Thyroid gland (tissue), 4 donors: ENCODE results near the gene RPL29.

Experiments
- POLR2A ChIP-seq, 2 donors: fragments of 450-650 bp; IDR thresholded peaks; one replicate each; pipeline ENCODE4 v1.6.1; 2017; ENCODE audit warnings: antibody characterized with exemption in 2 of 2, mild to moderate bottlenecking in 2 of 2, moderate library complexity in 1 of 2
- TF ChIP-seq, protein P1 (sequence below), 6 experiments: fragments of 200-600 bp in 3 of 6; fragments of 450-650 bp in 3 of 6; sonication (generic) in 3 of 6; IDR thresholded peaks; one replicate each; pipeline ENCODE4 v1.5.1; 2016 to 2019; ENCODE audit warnings: antibody characterized with exemption in 6 of 6, mild to moderate bottlenecking in 2 of 6, inconsistent platforms in 1 of 6, moderate library complexity in 1 of 6

DNA sequence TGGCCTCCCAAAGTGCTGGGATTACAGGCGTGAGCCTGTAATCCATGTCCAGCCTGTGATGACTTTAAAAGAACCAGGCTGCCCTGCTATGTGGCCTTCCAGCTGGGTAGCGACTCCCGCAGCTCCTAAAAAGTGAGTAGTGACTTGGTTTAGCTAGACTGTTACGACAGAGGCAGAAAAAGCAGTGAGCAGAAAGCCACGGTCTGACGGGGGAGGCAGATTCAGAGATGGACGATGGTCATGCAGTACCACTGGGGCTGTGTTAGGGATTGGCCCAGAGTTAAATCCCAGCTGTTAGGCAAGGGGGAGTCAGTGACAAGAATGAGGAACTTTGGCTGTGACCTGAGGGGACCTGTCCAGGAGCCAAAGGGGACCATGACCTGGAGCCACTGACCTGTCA lies 3.1 kb upstream of the RPL29 start:
- TF ChIP-seq, protein P1, sequence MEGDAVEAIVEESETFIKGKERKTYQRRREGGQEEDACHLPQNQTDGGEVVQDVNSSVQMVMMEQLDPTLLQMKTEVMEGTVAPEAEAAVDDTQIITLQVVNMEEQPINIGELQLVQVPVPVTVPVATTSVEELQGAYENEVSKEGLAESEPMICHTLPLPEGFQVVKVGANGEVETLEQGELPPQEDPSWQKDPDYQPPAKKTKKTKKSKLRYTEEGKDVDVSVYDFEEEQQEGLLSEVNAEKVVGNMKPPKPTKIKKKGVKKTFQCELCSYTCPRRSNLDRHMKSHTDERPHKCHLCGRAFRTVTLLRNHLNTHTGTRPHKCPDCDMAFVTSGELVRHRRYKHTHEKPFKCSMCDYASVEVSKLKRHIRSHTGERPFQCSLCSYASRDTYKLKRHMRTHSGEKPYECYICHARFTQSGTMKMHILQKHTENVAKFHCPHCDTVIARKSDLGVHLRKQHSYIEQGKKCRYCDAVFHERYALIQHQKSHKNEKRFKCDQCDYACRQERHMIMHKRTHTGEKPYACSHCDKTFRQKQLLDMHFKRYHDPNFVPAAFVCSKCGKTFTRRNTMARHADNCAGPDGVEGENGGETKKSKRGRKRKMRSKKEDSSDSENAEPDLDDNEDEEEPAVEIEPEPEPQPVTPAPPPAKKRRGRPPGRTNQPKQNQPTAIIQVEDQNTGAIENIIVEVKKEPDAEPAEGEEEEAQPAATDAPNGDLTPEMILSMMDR (IDR thresholded peaks at IDR 0.05), result no peak
- no peak for TF ChIP-seq POLR2A (IDR thresholded peaks at IDR 0.05)
